Mesodermal cell (in vitro differentiated cells): Measurements from ENCODE around the gene OPN1MW.
"Not testable (repeated sequence)": the region's sequence is repeated elsewhere in the genome, so short reads cannot be mapped to it uniquely, and the experiment has no call there.

Experiments used
- H3K27ac ChIP-seq: 2 replicates; pipeline ENCODE4 v1.7.0; 2013; ENCODE audit warnings: mild to moderate bottlenecking, low read depth, low read length, moderate library complexity; ENCODE audit not compliant: severe bottlenecking
- H3K36me3 ChIP-seq: 2 replicates; pipeline ENCODE4 v1.7.1; 2013; ENCODE audit warnings: mild to moderate bottlenecking, low read length, moderate library complexity; ENCODE audit not compliant: control insufficient read depth, insufficient read depth
- H3K4me1 ChIP-seq: one replicate; pipeline ENCODE4 v1.7.1; 2013; ENCODE audit warnings: mild to moderate bottlenecking, low read length; ENCODE audit not compliant: insufficient read depth, control insufficient read depth, poor library complexity, severe bottlenecking
- H3K4me3 ChIP-seq: 2 replicates; pipeline ENCODE4 v1.7.0; 2013; ENCODE audit warnings: low read length, control low read depth, mild to moderate bottlenecking; ENCODE audit not compliant: insufficient read depth, poor library complexity, severe bottlenecking; ENCODE audit errors: extremely low read depth
- H3K9me3 ChIP-seq: 2 replicates; pipeline ENCODE4 v1.7.1; 2013; ENCODE audit warnings: mild to moderate bottlenecking, low read length, moderate library complexity; ENCODE audit not compliant: control insufficient read depth
- WGBS, 2 experiments: methylation state at CpG; one replicate each; pipeline ENCODE4 v1.1.5; 2013; ENCODE audit warnings: missing lambda C conversion rate in 2 of 2; ENCODE audit not compliant: insufficient coverage in 2 of 2; 5-methylcytosine and 5-hydroxymethylcytosine counted together

Gene OPN1MW

GRCh38 chrX:154156221-154156620, 26.2 kb upstream of the OPN1MW start:
- not testable (repeated sequence) for H3K9me3 ChIP-seq, H3K27ac ChIP-seq, H3K36me3 ChIP-seq, H3K4me3 ChIP-seq, H3K4me1 ChIP-seq
- WGBS, 2 experiments = 96 to 100% methylated on average over 1 to 7 of the region's 11 CpGs

- no CpG with 5 or more reads among the region's 2 CpGs for WGBS, 2 experiments
- H3K4me1 ChIP-seq, H3K36me3 ChIP-seq, H3K4me3 ChIP-seq, H3K9me3 ChIP-seq, H3K27ac ChIP-seq: not testable (repeated sequence)
Observed at GRCh38 chrX:154157207-154157606, 25.2 kb upstream of the OPN1MW start.

- not testable (repeated sequence) for H3K4me3 ChIP-seq, H3K4me1 ChIP-seq, H3K27ac ChIP-seq, H3K36me3 ChIP-seq, H3K9me3 ChIP-seq
- WGBS, 2 experiments = no CpG with 5 or more reads among the region's 15 CpGs
Observed at GRCh38 chrX:154159345-154159744, 23.1 kb upstream of the OPN1MW start.

- no CpG with 5 or more reads among the region's 8 CpGs for WGBS, 2 experiments
- not testable (repeated sequence) for H3K36me3 ChIP-seq, H3K27ac ChIP-seq, H3K4me1 ChIP-seq, H3K4me3 ChIP-seq, H3K9me3 ChIP-seq
Observed at GRCh38 chrX:154164902-154165301, 17.5 kb upstream of the OPN1MW start.

GRCh38 chrX:154168384-154168783, 14.0 kb upstream of the OPN1MW start:
- not testable (repeated sequence) for H3K4me3 ChIP-seq, H3K36me3 ChIP-seq, H3K27ac ChIP-seq, H3K9me3 ChIP-seq, H3K4me1 ChIP-seq
- no CpG with 5 or more reads among the region's 13 CpGs for WGBS, 2 experiments

- H3K4me3 ChIP-seq, H3K27ac ChIP-seq, H3K9me3 ChIP-seq, H3K4me1 ChIP-seq, H3K36me3 ChIP-seq: not testable (repeated sequence)
- no CpG with 5 or more reads among the region's 11 CpGs for WGBS, 2 experiments
Observed at GRCh38 chrX:154172535-154172943, 9.9 kb upstream of the OPN1MW start.

GRCh38 chrX:154174356-154174755, 8.0 kb upstream of the OPN1MW start:
- H3K9me3 ChIP-seq, H3K27ac ChIP-seq, H3K4me1 ChIP-seq, H3K36me3 ChIP-seq, H3K4me3 ChIP-seq: not testable (repeated sequence)
- WGBS, 2 experiments = no CpG with 5 or more reads among the region's 10 CpGs

- H3K4me1 ChIP-seq, H3K27ac ChIP-seq, H3K4me3 ChIP-seq, H3K9me3 ChIP-seq, H3K36me3 ChIP-seq: not testable (repeated sequence)
- WGBS, 2 experiments = no CpG with 5 or more reads among the region's 8 CpGs
Observed at GRCh38 chrX:154183794-154184193, 1.4 kb downstream of the OPN1MW start.

- no CpG with 5 or more reads among the region's 8 CpGs for WGBS, 2 experiments
- not testable (repeated sequence) for H3K27ac ChIP-seq
Observed at GRCh38 chrX:154192846-154193245, 10.4 kb downstream of the OPN1MW start.

GRCh38 chrX:154194316-154194715, 11.9 kb downstream of the OPN1MW start:
- H3K27ac ChIP-seq, H3K4me1 ChIP-seq, H3K36me3 ChIP-seq, H3K9me3 ChIP-seq, H3K4me3 ChIP-seq: not testable (repeated sequence)
- WGBS, 2 experiments = no CpG with 5 or more reads among the region's 2 CpGs

More at GRCh38 chrX:154192846-154193245, 10.4 kb downstream of the OPN1MW start:
- H3K4me3 ChIP-seq, H3K9me3 ChIP-seq, H3K4me1 ChIP-seq, H3K36me3 ChIP-seq: not testable (repeated sequence)

- H3K4me3 ChIP-seq, H3K36me3 ChIP-seq, H3K4me1 ChIP-seq, H3K27ac ChIP-seq, H3K9me3 ChIP-seq: not testable (repeated sequence)
- no CpG with 5 or more reads among the region's 15 CpGs for WGBS, 2 experiments
Observed at GRCh38 chrX:154196466-154196865, 14.1 kb downstream of the OPN1MW start.
